HG03469 (cell line): ENCODE measurements around the gene PIBF1.
A peak's percentile ranks its signal among the peaks of the same experiment; 100 is the strongest.
"Not testable (repeated sequence)": the region's sequence is repeated elsewhere in the genome, so short reads cannot be mapped to it uniquely, and the experiment has no call there.

Source experiments
- ATAC-seq: cut with Tn5 transposase; IDR thresholded peaks from one replicate; pipeline ENCODE4 v1.9.1; 2021; ENCODE audit warnings: mild to moderate bottlenecking, moderate library complexity, moderate number of reproducible peaks; ENCODE audit not compliant: unreplicated experiment

The PIBF1 gene

GRCh38 chr13:72781451-72782439 is at the start of gene PIBF1, which contains the start of gene DIS3:
TSS of gene PIBF1 (plus strand) at chr13:72782133. CDS start at chr13:72783470, 1,337 bp downstream.
TSS of gene DIS3 (minus strand) at chr13:72781900. CDS start at chr13:72781832, 68 bp downstream.
- ATAC-seq, result peak; percentile 97

DNA sequence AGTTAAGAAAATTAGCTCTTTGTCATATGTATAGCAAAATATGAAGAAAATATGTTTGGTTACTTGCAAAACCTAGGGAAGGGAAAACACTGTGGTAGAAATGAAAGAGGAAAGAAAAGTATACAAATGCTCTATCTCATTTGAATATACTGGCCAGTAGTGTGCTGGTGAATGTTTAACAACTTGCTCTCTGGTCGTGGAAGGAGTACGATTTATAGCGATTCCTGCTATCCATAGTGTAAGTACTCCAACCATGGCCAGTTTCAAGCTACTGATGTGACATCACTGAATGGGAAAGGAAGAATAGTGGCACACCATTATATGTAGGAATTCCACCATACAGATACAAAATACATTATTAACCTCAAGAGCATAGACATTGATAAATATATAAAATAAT is 44.9 kb upstream of the PIBF1 start:
- no peak for ATAC-seq

DNA sequence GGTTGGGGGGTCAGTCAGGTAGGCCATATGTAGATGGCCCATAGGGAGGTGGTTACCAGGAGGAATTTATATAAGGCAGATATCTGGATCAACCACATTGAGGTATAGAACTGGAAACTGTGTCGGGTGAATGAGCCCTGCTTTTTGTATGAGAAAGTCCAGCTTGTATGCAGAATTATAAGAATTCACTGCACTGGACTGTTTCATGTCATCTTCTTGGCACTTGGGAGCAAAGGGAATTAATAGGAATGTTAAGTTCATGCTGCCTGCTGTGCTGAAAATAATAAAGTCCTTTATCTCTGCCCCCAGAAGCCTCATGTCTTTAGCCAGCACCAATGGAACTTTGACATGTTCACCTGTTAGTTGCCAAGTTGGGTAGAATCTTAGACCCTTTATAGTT is 41.9 kb upstream of the PIBF1 start:
- ATAC-seq, result no peak

DNA sequence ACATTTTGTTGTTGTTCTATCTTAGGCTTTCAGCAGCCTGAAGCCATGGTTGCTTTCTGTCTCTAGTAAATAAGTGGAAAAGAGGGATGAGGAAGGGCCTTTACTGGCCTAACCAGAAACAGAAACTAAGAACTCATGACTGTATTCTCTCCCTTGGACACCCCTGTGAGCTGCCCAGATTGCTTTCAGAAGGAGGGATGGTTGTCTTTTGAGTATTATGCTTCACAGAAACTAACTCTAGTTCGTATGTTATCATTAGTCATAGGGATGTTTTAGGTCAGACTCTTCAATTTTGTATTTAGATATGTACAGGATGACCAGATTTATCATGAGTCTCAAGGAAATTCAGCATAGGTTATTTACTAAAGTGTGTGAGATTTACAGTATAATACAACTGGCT is 36.7 kb upstream of the PIBF1 start:
- no peak for ATAC-seq

DNA sequence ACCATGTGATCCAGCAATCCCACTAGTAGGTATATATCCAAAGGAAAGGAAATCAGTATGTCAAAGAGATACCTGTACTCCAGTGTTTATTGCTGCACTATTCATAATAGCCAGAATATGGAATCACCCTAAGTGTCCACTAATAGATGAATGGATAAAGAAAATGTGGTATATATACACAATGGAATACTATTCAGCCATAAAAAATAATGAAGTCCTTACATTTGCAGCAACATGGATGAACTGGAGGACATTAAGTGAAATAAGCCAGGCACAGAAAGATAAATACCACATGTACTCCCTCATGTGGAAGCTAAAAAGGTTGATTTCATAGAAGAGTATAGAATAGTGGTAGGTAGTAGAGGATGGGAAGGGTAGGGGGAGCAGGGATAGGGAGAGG is 30.7 kb upstream of the PIBF1 start:
- ATAC-seq, result no peak

DNA sequence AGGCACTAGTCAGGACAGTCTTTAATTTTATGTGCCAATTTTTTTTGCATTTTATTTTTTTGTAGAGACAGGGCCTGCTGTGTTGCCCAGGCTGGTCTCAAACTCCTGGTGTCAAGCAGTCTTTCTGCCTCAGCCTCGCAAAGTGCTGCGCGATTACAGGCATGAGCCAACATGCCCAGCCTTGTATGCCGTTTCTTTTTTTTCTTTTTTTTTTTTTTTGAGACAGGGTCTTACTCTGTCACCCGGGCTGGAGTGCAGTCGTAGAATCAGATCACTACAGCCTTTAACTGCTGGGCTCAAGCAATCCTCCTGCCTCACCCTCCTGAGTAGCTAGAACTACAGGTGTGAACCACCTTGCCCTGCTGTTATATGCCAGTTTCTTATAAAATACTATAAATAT is 27.8 kb upstream of the PIBF1 start:
- no peak for ATAC-seq

GRCh38 chr13:72757792-72758535 is 24.0 kb upstream of the PIBF1 start:
- ATAC-seq, result no peak

DNA sequence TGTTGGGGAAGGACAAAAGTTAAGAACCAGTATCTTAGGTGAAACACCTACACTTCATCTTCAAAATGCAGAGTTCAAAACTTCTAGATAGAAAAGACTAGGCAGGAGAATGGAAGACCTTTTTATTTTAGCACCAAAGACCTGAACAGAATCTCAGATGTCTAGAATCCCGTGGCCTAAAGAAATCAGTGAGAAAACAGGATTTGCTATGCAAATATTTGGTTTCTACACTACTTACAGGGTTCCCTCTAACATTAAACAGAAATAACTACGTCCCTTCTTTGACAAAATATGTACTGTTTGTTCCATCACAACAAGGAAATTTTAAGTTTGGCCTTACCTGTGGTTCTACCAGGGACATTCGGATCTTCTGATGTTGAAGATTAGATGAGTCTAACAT is 21.7 kb upstream of the PIBF1 start:
- ATAC-seq, result no peak

- no peak for ATAC-seq
These were observed 18.5 kb upstream of the PIBF1 start for GRCh38 chr13:72763411-72763810.

DNA sequence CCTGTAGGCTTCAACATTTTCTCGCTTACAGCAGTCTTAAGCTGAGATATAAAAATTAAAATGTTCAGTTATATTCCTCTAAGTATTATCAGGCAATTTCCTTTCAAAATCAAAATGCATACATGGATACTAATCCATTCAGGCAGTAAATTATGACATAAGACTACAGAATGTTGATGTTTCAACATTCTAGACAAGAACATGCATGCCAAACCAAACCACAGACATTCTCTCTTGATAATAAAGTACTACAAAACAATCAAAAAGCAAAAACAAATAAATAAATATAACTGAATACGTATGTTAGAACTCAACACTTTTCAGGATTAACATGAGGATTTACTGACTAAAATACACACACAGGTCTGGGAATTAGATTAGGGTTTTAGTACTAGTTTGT is 7.9 kb upstream of the PIBF1 start:
- ATAC-seq, result no peak

DNA sequence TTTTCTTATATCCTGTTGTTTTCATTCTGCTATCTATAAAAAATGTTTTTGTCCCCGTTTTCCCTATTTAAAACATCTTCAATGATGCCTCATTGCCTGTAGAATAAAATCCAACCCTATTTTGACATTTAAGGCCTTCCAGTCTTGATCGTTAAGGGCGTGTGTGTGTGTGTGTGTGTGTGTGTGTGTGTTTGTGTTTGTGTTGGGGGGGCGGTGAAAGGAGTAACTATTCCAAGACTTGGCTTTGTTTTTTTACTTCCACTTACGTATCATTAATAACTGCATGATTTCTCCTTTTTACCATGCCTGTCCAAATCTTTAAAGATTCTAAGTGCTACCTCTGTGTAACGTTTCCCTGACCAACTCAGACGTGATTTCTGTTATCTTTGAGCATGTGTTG is 784 bp downstream of the PIBF1 start:
- ATAC-seq, result no peak

- ATAC-seq, result not testable (repeated sequence)
These were observed 2.7 kb downstream of the PIBF1 start for GRCh38 chr13:72784679-72785078.

DNA sequence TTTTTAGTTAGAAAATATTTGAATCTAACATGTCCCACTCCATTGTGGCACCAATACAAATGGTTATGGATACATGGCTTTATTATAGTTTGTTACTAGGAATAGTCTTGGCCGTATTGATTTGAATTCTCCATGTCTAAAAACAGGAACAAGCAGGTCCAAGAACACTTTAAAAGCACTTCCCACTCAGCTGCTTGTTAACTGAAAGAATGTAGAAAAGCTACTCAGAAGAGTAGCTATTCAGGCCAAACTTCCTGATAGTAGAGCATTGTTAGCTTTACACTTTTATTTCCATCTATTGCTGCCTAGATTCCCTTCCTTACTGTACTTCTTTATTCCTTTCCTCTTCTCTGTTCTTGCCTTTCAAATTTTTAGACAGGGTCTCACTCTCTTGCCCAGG is 6.9 kb downstream of the PIBF1 start:
- no peak for ATAC-seq

GRCh38 chr13:72792640-72793039 is 10.7 kb downstream of the PIBF1 start:
- no peak for ATAC-seq

DNA sequence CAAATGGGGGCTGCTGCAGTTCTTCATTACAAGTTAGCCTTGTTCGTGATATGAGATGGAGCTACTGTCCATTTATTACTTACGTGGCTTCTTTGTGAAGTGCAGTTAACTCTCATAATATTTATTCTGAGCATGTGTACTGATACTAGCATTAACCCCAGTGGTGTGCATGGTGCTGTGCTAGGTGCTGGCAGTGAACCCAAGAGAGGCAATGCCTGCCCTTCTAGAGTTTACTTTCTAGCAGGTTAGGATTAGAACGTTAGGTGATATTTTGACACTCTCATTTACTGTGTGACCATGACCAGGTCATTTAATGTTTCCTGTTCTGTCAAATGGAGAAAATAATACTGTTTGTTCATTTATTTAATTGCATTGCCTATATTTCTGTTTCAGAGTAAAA is 16.9 kb downstream of the PIBF1 start:
- ATAC-seq, result no peak

- ATAC-seq, result no peak
These were observed 22.4 kb downstream of the PIBF1 start for GRCh38 chr13:72804301-72804700.

DNA sequence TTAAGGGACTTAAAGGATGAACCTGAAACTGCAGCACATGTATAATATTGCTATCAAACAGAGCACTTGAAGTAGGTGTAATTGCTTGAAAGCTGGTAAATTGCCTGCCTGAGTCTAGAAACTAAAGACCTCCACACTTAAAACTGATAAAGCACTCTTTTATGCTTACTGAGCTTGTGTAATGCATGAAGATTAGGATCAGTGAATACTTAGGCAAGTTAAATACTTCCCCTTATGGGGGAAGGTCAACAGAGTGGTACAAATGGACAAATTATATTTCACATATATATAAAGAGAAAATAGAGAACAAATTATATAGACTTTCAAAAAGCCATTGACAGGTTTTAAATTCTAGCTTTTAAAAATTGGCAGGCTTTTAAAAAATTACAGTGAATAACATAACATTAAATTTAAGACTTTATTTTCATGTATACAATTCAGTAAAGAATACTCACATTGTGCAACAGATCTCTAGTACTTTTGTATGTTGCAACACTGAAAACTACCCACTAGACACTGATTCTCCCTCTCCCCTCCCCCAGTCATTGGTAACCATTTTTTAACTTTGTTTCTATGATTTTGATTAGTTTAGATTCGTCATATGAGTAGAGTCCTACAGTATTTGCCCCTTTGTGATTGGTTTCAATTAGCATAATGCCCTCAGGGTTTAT is 23.9 kb downstream of the PIBF1 start:
- ATAC-seq, result no peak

DNA sequence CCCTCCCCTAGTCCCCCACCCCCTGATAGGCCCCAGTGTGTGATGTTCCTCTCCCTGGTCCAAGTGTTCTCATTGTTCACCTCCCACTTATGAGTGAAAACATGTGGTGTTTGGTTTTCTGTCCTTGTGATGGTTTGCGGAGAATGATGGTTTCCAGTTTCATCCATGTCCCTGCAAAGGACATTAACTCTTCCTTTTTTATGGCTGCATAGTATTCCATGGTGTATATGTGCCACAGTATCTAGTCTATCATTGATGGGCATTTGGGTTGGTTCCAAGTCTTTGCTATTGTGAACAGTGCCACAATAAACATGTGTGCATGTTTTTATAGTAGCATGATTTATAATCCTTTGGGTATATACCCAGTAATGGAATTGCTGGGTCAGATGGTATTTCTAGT is 24.6 kb downstream of the PIBF1 start:
- ATAC-seq, result not testable (repeated sequence)

GRCh38 chr13:72808917-72809500 is 27.1 kb downstream of the PIBF1 start:
- no peak for ATAC-seq

DNA sequence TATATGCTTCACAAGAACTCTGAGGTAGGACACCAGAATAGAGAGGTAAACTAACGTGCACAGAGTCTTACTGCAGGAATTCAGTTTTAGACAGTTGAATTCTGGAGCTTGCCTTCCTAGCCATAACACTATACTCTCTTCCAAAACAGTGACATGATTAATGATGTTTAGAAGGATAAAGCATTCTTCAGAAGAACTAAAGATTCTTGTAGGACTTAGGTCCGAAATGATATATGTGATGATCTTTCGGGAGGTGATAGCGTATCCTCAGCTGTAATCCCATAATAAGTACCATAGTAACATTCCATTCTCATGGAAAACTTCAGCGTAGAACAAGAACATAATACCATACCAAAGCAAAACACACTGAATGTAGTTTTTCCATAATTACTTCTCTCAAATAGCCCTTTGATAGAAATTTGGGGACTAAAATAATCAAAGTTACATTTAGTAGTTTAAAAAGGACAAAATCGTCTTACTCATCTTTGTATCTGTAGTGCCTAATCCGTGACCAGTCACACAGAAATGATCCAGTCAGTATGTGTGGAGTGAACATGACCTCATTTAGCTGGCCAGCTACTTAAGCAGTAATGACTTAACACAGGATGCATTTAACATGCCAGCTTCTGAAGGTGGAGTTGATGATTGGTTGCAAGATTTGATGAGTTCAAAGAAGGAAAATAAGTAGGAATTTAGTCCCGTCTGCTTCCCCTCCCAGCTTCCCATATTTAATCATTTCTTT is 38.4 kb downstream of the PIBF1 start:
- ATAC-seq, result no peak
